ENCODE measurements around the gene CDC5L. TPM values are rescaled to one million over a fixed set of nuclear protein-coding genes. Genes with fewer than 3 reads are reported as not detected.

The CDC5L gene
- total RNA-seq, 1 experiment from 2014 or later = 23.8 TPM

GRCh38 chr6:44355640-44356039 is 31.9 kb upstream of the CDC5L start:
- Histone ChIP-seq H3K36me3 (ENCODE audit: control insufficient read depth, insufficient read depth, low read length) (no peaks in the 10 kb centered on the region), H3K27me3 (replicated peaks; ENCODE audit: control insufficient read depth, insufficient read depth, low read length) (no peaks in the 10 kb centered on the region), H3K4me3 (ENCODE audit: low read depth, low read length) (no peak overlapping the region), H3K9me3 (no peaks in the 10 kb centered on the region), H3K4me1 (no peaks in the 10 kb centered on the region)
- DNase-seq = no peak
- H3K36me3 Mint-ChIP-seq (ENCODE audit: insufficient read depth, unreplicated experiment) = no peaks in the 10 kb centered on the region
- ChIA-PET POLR2A (no interaction called here), CTCF (no interaction called here)
- H3K4me3 Mint-ChIP-seq (ENCODE audit: unreplicated experiment) = no peak overlapping the region
- BruUV-seq (replicated peaks) = no TSS peak
- no peaks in the 10 kb centered on the region for H3K9me3 Mint-ChIP-seq (ENCODE audit: unreplicated experiment)
- no peaks in the 10 kb centered on the region for H3K4me1 Mint-ChIP-seq (ENCODE audit: low read depth, unreplicated experiment)
- intact Hi-C loops (cut with micrococcal nuclease; ENCODE audit: unreplicated experiment) = no loop called here
- H3K27me3 Mint-ChIP-seq (ENCODE audit: insufficient read depth, unreplicated experiment) = peaks cover 15% of the 10 kb centered on the region
- no peak for TF ChIP-seq CTCF (IDR thresholded peaks at IDR 0.05; ENCODE audit: insufficient read depth in 1 of 2, low read depth in 1 of 2, low read length in 1 of 2, severe bottlenecking in 1 of 2, unreplicated experiment in 1 of 2)
- H3K27ac Mint-ChIP-seq (ENCODE audit: unreplicated experiment) = no peak overlapping the region

- Histone ChIP-seq H3K4me3 (ENCODE audit: low read depth, low read length) (no peak overlapping the region), H3K27me3 (replicated peaks; ENCODE audit: control insufficient read depth, insufficient read depth, low read length) (no peaks in the 10 kb centered on the region), H3K36me3 (ENCODE audit: control insufficient read depth, insufficient read depth, low read length) (no peaks in the 10 kb centered on the region), H3K4me1 (no peaks in the 10 kb centered on the region), H3K9me3 (no peaks in the 10 kb centered on the region)
- no peak for DNase-seq
- intact Hi-C loops (cut with micrococcal nuclease; ENCODE audit: unreplicated experiment) = no loop called here
- ChIA-PET CTCF (no interaction called here), POLR2A (no interaction called here)
- no peak overlapping the region for H3K27ac Mint-ChIP-seq (ENCODE audit: unreplicated experiment)
- no peaks in the 10 kb centered on the region for H3K36me3 Mint-ChIP-seq (ENCODE audit: insufficient read depth, unreplicated experiment)
- no peaks in the 10 kb centered on the region for H3K9me3 Mint-ChIP-seq (ENCODE audit: unreplicated experiment)
- no peak overlapping the region for H3K4me3 Mint-ChIP-seq (ENCODE audit: unreplicated experiment)
- H3K27me3 Mint-ChIP-seq (ENCODE audit: insufficient read depth, unreplicated experiment) = peaks cover 15% of the 10 kb centered on the region
- TF ChIP-seq CTCF (IDR thresholded peaks at IDR 0.05; ENCODE audit: insufficient read depth in 1 of 2, low read depth in 1 of 2, low read length in 1 of 2, severe bottlenecking in 1 of 2, unreplicated experiment in 1 of 2) = no peak
- no peaks in the 10 kb centered on the region for H3K4me1 Mint-ChIP-seq (ENCODE audit: low read depth, unreplicated experiment)
- no TSS peak for BruUV-seq (replicated peaks)
Measured at GRCh38 chr6:44356487-44356886, 31.0 kb upstream of the CDC5L start.

- ChIA-PET POLR2A (no interaction called here), CTCF (no interaction called here)
- TF ChIP-seq CTCF (IDR thresholded peaks at IDR 0.05; ENCODE audit: insufficient read depth in 1 of 2, low read depth in 1 of 2, low read length in 1 of 2, severe bottlenecking in 1 of 2, unreplicated experiment in 1 of 2) = no peak
- Mint-ChIP-seq H3K27me3 (ENCODE audit: insufficient read depth, unreplicated experiment) (peaks cover 25% of the 10 kb centered on the region), H3K4me3 (ENCODE audit: unreplicated experiment) (no peak overlapping the region), H3K27ac (ENCODE audit: unreplicated experiment) (no peak overlapping the region), H3K4me1 (ENCODE audit: low read depth, unreplicated experiment) (no peaks in the 10 kb centered on the region), H3K36me3 (ENCODE audit: insufficient read depth, unreplicated experiment) (no peaks in the 10 kb centered on the region), H3K9me3 (ENCODE audit: unreplicated experiment) (no peaks in the 10 kb centered on the region)
- no peak overlapping the region for H3K4me3 ChIP-seq (ENCODE audit: low read depth, low read length)
- no peak for DNase-seq
- H3K36me3 ChIP-seq (ENCODE audit: control insufficient read depth, insufficient read depth, low read length) = no peaks in the 10 kb centered on the region
- intact Hi-C loops (cut with micrococcal nuclease; ENCODE audit: unreplicated experiment) = no loop called here
- BruUV-seq (replicated peaks) = no TSS peak
- no peaks in the 10 kb centered on the region for H3K4me1 ChIP-seq
- no peaks in the 10 kb centered on the region for H3K27me3 ChIP-seq (replicated peaks; ENCODE audit: control insufficient read depth, insufficient read depth, low read length)
- H3K9me3 ChIP-seq = no peaks in the 10 kb centered on the region
Measured at GRCh38 chr6:44359973-44360372, 27.5 kb upstream of the CDC5L start.
